OCI-LY7 (cell line): ENCODE data around the gene SPOCK1. TPM values are rescaled to one million over a fixed set of nuclear protein-coding genes. Genes with fewer than 3 reads are reported as not detected.

Source experiments
- BruUV-seq: library from RNA; stranded (reverse); fragments of 400-500 nt; replicated peaks from 2 replicates; lab custom pipeline; 2021; lab: Mats Ljungman, UMichigan
- CTCF ChIA-PET: fragments of 300-600 bp; sonication (Branson Sonifier 250); formaldehyde crosslinking; loops from one replicate; lab custom pipeline; 2022; ENCODE audit warnings: antibody characterized with exemption; ENCODE audit not compliant: unreplicated experiment; lab: Charles Lee
- POLR2A ChIA-PET: fragments of 300-600 bp; sonication (Branson Sonifier 250); formaldehyde crosslinking; loops from one replicate; lab custom pipeline; 2022; ENCODE audit warnings: antibody characterized with exemption; lab: Charles Lee
- DNase-seq: peaks from one replicate; pipeline ENCODE4 v3.0.0-alpha.2; 2015; ENCODE audit warnings: low spot score
- H2AFZ ChIP-seq: fragments of 200-600 bp; sonication (generic), shearing (Covaris generic); 2 replicates; pipeline ENCODE4 v1.6.1; 2014; ENCODE audit warnings: mild to moderate bottlenecking, antibody characterized with exemption, low read length, moderate library complexity
- H3K27ac ChIP-seq: fragments of 200-600 bp; sonication (generic); 2 replicates; pipeline ENCODE4 v1.5.1; 2014; ENCODE audit warnings: mixed run types, low read depth, mild to moderate bottlenecking, moderate library complexity, low read length, inconsistent platforms; ENCODE audit not compliant: poor library complexity, severe bottlenecking
- H3K36me3 ChIP-seq: fragments of 200-600 bp; sonication (generic); 2 replicates; pipeline ENCODE4 v1.6.1; 2014; ENCODE audit warnings: mild to moderate bottlenecking, antibody characterized with exemption, low read length, moderate library complexity, mixed read lengths; ENCODE audit not compliant: insufficient read depth
- H3K4me1 ChIP-seq: fragments of 200-600 bp; sonication (generic); 2 replicates; pipeline ENCODE4 v1.5.1; 2014; ENCODE audit warnings: mild to moderate bottlenecking, low read length; ENCODE audit not compliant: insufficient read depth, poor library complexity, severe bottlenecking
- H3K4me2 ChIP-seq: fragments of 200-600 bp; sonication (generic); 2 replicates; pipeline ENCODE4 v1.6.1; 2014; ENCODE audit warnings: mild to moderate bottlenecking, low read length
- H3K4me3 ChIP-seq: fragments of 200-600 bp; sonication (generic); 2 replicates; pipeline ENCODE4 v1.5.1; 2014; ENCODE audit warnings: mild to moderate bottlenecking, low read depth, low read length; ENCODE audit not compliant: poor library complexity, severe bottlenecking
- H3K79me2 ChIP-seq: fragments of 200-600 bp; sonication (generic); 2 replicates; pipeline ENCODE4 v1.6.1; 2016; ENCODE audit warnings: low read depth, mild to moderate bottlenecking, low read length, moderate library complexity, mixed read lengths; ENCODE audit not compliant: insufficient read depth
- H3K9me2 ChIP-seq: fragments of 200-600 bp; sonication (generic); 2 replicates; pipeline ENCODE4 v1.6.1; 2016; ENCODE audit warnings: mild to moderate bottlenecking, low read length, mixed read lengths; ENCODE audit not compliant: insufficient read depth
- H3K9me3 ChIP-seq: fragments of 200-600 bp; sonication (generic); 2 replicates; pipeline ENCODE4 v1.6.1; 2014; ENCODE audit warnings: mild to moderate bottlenecking, mixed run types, low read length, mixed read lengths
- H4K20me1 ChIP-seq: fragments of 200-600 bp; sonication (generic); 2 replicates; pipeline ENCODE4 v1.6.1; 2014; ENCODE audit warnings: mild to moderate bottlenecking, antibody characterized with exemption, low read length, moderate library complexity, mixed read lengths; ENCODE audit not compliant: insufficient read depth
- EZH2phosphoT487 ChIP-seq: fragments of 200-600 bp; sonication (generic); IDR thresholded peaks from 2 replicates; pipeline ENCODE4 v1.6.1; 2018; ENCODE audit warnings: low read depth, borderline replicate concordance, mild to moderate bottlenecking, mixed run types, antibody characterized with exemption, low read length, moderate library complexity, mixed read lengths
- intact Hi-C: fragments of 100-400 bp; cut with micrococcal nuclease; formaldehyde crosslinking; loops from one replicate; pipeline ENCODE4 v1.10.0; 2022; ENCODE audit not compliant: unreplicated experiment
- total RNA-seq, 2 experiments: library from RNA; depleted of rRNA in 1 of 2; stranded (reverse); fragments of >200 nt in 1 of 2; shearing (Covaris generic) in 1 of 2; gene quantifications; 2 replicates each; pipeline ENCODE4 v1.2.3, GENCODE V29; 2014 to 2022
- TF ChIP-seq, protein P1 (sequence below): fragments of 200-600 bp; sonication (generic); conservative IDR thresholded peaks from 2 replicates; pipeline ENCODE4 v1.5.1; 2014; ENCODE audit warnings: mild to moderate bottlenecking, antibody characterized with exemption, low read length, moderate library complexity, mixed read lengths

Gene SPOCK1
- total RNA-seq, 2 experiments from 2014 or later: 0.29 to 1.5 TPM

GRCh38 chr5:137437774-137438173, 61.4 kb downstream of the SPOCK1 start:
- intact Hi-C loops: no loop called here
- Histone ChIP-seq H3K79me2 (no peaks in the 10 kb centered on the region), H3K4me2 (no peak overlapping the region), H4K20me1 (no peaks in the 10 kb centered on the region), H3K9me2 (no peaks in the 10 kb centered on the region), H3K4me1 (no peaks in the 10 kb centered on the region), H3K27ac (no peak overlapping the region), H3K9me3 (no peaks in the 10 kb centered on the region), H3K36me3 (no peaks in the 10 kb centered on the region), H3K4me3 (no peak overlapping the region), H2AFZ (no peak overlapping the region)
- TF ChIP-seq, protein P1, sequence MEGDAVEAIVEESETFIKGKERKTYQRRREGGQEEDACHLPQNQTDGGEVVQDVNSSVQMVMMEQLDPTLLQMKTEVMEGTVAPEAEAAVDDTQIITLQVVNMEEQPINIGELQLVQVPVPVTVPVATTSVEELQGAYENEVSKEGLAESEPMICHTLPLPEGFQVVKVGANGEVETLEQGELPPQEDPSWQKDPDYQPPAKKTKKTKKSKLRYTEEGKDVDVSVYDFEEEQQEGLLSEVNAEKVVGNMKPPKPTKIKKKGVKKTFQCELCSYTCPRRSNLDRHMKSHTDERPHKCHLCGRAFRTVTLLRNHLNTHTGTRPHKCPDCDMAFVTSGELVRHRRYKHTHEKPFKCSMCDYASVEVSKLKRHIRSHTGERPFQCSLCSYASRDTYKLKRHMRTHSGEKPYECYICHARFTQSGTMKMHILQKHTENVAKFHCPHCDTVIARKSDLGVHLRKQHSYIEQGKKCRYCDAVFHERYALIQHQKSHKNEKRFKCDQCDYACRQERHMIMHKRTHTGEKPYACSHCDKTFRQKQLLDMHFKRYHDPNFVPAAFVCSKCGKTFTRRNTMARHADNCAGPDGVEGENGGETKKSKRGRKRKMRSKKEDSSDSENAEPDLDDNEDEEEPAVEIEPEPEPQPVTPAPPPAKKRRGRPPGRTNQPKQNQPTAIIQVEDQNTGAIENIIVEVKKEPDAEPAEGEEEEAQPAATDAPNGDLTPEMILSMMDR: no peak
- TF ChIP-seq EZH2phosphoT487: no peak
- BruUV-seq: no TSS peak
- CTCF ChIA-PET: no interaction called here
- DNase-seq: no peak
- POLR2A ChIA-PET: no interaction called here

DNA sequence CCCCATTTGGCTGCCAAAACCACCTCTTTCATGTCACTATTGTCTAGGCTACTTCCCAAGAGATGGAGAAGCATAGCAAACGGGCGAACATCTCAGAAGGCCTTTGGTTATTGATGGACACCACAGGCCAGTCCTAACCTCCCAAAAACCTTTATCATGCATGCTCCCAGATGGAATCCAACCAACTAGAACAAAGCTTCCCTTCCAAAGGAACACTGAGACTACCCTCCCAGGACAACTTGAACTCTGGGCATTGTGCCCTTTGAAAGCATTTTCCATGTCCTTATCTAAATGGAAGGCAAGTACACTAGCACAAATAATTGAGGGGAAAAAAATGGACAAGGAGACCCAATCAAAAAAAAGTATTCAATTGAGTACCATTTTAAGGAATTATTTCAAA, 65.6 kb downstream of the SPOCK1 start:
- BruUV-seq: no TSS peak
- Histone ChIP-seq H4K20me1 (no peaks in the 10 kb centered on the region), H3K9me3 (no peaks in the 10 kb centered on the region), H3K4me1 (no peaks in the 10 kb centered on the region), H3K36me3 (no peaks in the 10 kb centered on the region), H3K9me2 (no peaks in the 10 kb centered on the region), H3K27ac (no peak overlapping the region), H3K4me2 (no peak overlapping the region), H3K4me3 (no peak overlapping the region), H2AFZ (no peak overlapping the region), H3K79me2 (no peaks in the 10 kb centered on the region)
- intact Hi-C loops: no loop called here
- no peak for TF ChIP-seq EZH2phosphoT487
- TF ChIP-seq, protein P1: no peak
- no peak for DNase-seq
- ChIA-PET CTCF (no interaction called here), POLR2A (no interaction called here)

GRCh38 chr5:137432376-137432775, 66.8 kb downstream of the SPOCK1 start:
- ChIA-PET POLR2A (no interaction called here), CTCF (no interaction called here)
- no peaks in the 10 kb centered on the region for H4K20me1 ChIP-seq
- H2AFZ ChIP-seq: no peak overlapping the region
- H3K4me2 ChIP-seq: no peak overlapping the region
- H3K27ac ChIP-seq: no peak overlapping the region
- no peaks in the 10 kb centered on the region for H3K9me2 ChIP-seq
- intact Hi-C loops: no loop called here
- H3K9me3 ChIP-seq: no peaks in the 10 kb centered on the region
- DNase-seq: no peak
- H3K4me3 ChIP-seq: no peak overlapping the region
- H3K36me3 ChIP-seq: no peaks in the 10 kb centered on the region
- BruUV-seq: no TSS peak
- no peaks in the 10 kb centered on the region for H3K79me2 ChIP-seq
- TF ChIP-seq, protein P1: no peak
- TF ChIP-seq EZH2phosphoT487: no peak
- H3K4me1 ChIP-seq: no peaks in the 10 kb centered on the region
